NCI-H2227 (cell line): ENCODE data around the gene ZNF710.
"Not testable (repeated sequence)": the region's sequence is repeated elsewhere in the genome, so short reads cannot be mapped to it uniquely, and the experiment has no call there.

Experiments used
- DNase-seq: peaks from one replicate; lab custom pipeline; 2025; ENCODE audit not compliant: unreplicated experiment; lab: John Stamatoyannopoulos, UW

ZNF710 gene, protein sequence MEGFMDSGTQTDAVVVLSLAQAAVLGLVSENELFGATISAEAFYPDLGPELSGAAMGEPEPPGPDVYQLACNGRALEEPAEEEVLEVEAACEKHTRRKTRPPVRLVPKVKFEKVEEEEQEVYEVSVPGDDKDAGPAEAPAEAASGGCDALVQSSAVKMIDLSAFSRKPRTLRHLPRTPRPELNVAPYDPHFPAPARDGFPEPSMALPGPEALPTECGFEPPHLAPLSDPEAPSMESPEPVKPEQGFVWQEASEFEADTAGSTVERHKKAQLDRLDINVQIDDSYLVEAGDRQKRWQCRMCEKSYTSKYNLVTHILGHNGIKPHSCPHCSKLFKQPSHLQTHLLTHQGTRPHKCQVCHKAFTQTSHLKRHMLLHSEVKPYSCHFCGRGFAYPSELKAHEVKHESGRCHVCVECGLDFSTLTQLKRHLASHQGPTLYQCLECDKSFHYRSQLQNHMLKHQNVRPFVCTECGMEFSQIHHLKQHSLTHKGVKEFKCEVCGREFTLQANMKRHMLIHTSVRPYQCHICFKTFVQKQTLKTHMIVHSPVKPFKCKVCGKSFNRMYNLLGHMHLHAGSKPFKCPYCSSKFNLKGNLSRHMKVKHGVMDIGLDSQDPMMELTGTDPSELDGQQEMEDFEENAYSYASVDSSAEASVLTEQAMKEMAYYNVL

DNA sequence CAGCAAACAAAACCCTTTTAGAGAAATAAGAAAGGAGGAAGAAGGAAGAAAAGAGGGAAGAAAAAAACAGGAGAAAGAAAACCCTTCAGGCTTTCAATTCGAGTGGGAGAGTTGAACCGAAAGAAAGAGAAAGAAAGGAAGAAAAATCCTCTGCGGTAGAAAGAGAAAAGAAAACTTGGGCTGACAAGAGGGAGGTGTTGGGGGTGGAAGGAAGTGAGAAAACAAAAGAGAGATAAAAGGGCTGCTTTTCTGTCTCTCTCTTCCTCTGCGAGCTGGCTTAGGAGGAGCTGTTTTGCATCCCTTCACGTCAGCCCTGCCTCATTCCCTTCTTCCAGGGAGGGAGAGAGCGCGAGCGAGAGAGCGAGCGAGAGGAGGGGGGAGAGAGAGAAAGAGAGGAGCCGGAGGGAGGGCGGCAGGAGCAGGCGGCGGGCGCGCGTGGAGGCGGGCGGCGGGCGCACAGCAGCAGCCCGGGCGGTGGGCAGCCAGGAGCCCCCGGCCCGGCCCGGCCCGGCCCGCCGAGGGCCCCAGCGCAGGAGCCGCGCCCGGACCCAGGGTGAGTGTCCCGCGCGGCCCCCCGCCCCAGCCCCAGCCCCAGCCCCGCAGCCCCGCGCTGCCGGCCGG is at the start of gene ZNF710:
Gene ZNF710 (plus strand): TSS at position 263 of the 621 bp plus-strand sequence. CDS start 65,814 bp downstream, outside the sequence.
- DNase-seq: peak; percentile 56

DNA sequence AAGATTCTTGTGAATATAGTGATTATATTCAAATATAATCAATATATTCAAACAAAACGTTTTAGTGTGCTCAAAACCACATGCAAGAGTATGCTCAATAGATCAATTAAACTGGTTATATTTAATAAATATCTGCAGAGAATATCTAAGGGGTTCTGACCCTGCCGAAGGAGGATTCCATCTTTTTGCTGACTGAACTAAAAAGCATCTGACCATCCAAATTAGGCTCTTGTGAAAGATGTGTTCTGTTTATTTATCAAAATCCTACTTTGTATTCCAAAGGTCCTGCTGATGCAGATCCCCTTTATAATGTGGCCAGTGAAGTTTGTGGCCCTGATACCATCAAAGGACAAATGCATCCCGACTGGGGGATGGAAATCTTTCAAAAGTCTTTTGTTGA is 46.6 kb upstream of the ZNF710 start:
- no peak for DNase-seq

DNA sequence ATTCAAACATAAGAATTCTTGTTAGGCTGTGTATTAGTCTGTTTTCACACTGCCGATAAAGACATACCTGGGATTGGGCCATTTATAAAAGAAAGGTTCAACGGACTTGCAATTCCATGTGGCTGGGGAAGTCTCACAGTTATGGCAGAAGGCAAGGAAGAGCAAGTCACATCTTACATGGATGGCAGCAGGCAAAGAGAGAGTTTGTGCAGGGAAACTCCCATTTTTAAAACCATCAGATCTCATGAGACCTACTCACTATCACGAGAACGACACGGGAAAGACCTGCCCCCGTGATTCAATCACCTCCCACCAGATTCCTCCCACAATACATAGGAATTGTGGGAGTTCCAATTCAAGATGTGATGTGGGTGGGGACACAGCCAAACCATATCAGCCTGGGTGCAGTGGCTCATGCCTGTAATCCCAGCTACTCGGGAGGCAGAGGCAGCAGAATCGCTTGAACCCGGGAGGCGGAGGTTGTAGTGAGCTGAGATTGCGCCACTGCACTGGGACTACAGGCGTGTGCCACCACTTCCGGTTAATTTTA is 45.6 kb upstream of the ZNF710 start:
- not testable (repeated sequence) for DNase-seq

DNA sequence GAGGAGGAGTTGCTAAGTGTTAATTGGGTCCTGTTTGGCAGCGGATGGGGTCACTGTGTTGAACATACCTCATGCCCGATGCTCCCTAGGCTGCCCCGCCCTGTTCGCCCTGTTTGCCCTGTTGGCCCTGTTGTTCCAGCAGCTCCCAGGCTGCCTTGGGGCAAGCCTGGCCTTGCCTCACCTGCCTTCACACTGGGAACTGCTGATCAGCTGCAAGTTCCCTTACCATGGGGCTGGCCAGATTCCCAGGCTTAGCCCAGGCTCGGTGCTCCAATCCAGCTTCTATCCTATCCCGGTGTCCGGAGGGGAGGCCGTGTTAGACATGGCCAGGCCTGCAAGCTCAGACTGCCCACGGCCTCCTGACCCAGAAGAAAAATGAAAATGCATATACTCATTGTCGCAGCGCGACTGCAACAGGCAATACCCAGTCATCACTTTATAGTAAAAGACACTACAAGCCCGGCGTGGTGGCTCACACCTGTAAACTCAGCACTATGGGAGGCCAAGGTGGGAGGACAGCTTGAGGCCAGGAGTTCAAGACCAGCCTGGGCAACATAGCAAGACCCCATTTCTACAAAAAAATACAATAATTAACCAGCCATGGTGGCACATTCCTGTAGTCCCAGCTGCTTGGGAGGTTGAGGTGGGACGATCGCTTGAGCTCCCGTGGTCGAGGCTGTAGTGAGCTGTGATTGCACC is 42.9 kb upstream of the ZNF710 start:
- no peak for DNase-seq

DNA sequence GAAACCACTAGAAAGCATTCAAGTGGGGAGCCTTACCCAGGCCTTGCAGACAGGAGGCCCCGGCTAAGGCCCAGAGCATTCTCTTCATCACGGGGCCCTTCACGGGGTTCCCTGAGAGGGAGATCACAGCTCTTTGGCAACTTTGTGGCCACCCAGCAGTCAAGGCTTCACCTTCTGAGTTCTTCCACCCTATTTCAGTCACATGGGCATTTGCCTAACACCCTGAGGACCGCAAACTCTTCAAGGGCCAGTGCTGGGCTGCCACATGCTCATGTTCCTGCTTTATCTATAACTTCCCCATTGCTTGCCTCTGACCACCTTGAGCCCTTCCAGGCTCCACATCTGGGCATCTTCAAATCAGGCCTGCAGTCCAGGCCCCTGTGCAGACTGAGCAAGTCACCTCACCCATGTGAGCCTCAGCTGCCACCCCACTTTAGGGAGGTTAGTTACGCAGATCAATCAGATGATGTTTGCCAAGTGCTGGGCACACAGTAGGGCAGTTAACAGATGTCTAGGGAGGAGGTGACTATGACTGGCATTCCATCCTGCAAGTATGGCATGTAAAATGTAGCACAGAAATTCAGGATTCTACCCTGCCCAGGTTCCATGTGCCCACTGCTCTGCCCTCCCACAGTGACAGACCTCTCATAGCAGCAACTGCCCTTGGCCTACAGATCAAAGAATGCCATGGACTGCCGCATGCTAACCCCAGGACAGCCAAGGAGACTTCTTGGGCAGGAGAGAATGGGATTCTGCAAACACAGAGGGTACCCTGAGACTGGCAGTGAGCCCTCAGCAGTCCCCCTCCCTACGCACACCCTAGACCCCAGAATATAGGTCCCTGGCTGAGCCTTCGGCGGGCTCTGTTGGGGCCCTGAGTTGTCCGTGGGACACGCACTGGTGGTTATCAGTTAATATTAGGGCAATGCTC is 37.6 kb upstream of the ZNF710 start:
- DNase-seq: no peak

DNA sequence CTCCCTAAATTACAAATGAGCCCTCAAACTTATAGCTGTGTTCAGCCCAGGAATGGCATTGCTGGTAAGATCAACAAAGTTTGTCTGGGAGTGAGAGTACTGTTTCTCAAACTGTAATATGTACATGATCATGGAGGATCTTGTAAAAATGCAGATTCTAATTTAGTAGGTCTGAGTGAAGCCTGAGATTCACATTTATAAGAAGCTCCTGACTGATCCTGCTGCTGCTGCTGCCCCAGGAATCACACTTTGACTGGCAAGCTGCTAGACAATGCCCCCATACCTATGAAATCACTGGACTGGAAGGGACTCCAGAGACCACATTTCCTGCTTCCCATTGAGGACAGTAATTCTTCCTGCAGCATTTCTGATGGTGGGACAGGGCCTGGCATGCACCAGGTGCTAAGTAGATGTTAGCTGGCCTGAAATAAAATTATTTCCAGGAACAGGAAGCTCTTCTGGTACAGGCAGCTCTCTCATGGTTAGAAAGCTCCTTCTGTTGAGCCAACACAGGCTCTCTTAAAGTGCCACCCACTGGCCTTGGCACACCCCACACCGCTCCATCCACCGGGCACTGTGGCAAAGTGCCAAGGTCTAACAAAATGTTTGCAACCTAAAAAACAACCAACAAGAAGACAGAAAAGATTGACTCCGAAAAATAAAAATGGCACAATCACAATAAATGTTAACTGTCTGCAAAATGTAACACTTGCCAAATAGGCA is 36.7 kb upstream of the ZNF710 start:
- DNase-seq: no peak

DNA sequence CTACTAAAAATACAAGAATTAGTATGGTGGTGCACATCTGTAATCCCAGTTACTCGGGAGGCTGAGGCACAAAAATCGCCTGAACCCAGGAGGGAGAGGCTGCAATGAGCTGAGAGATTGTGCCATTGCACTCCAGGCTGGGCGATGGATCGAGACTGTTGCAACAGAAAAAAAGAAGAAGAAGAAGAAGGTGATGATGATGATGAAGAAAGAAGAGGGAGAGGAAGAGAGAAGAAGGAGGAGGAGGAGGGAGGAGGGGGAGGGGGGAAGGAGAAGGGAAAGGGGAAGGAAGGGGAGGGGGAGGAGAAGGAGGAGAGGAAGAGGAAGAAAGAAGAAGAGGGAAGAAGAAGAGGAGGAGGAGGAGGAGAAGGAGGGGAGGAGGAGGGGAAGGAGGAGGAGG is 33.2 kb upstream of the ZNF710 start:
- no peak for DNase-seq

DNA sequence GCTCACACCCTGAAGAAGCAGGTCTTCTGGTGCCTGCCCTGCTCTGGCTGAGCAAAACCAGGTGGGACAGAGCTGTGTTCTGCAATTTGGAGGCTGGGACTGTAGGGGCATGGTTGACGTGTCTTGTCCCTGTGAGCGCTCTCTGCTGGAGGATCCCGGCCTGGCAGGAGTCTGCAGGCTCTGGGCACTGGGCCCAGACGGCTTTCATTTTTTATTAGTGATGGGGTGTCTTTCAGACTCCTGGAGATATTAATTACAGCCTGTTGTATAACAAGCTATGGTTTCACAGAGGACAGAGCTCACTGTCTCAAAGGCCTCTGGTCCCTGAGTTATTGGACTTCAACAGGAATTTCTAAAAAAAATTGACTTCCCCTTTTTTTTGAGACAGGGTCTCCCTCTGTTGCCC is 29.5 kb upstream of the ZNF710 start:
- DNase-seq: peak; percentile 50

GRCh38 chr15:89972085-89972484 is 29.0 kb upstream of the ZNF710 start:
- no peak for DNase-seq

DNA sequence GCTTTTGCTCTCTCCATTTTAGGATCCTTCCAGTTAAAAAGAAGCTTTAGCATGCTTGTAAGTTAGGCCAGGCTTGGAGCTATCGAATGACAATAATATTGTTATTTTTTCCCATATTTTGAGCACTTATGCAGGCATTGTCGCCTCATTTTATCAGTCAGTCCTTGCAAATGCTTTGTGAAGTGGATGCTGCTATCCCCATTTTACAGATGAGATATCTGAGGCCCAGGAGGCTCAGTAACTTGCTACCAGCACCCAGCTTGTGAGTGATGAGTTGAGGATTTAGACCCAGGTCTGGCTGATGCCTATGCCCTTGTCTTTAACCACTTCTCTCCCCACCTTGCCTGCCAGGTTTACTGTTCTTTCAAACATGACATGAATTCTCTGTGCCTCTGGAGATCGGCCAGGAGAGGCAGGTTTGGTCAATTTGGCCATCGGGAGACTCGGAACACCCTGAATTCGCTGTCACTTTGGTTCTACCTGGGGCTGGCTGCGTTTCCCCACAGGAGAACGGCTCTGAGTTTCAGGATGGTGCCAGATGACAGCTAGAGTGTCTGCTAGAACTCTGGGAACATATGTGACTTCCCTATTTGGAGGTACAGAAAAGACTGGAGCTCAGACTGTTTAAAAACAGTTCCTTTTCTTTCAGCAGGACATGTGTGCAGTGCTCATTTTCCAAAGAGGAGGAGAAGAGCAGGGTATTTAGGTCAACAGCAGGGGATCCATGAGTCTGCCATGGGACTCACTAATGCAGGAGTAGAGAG is 25.5 kb upstream of the ZNF710 start:
- DNase-seq: no peak

DNA sequence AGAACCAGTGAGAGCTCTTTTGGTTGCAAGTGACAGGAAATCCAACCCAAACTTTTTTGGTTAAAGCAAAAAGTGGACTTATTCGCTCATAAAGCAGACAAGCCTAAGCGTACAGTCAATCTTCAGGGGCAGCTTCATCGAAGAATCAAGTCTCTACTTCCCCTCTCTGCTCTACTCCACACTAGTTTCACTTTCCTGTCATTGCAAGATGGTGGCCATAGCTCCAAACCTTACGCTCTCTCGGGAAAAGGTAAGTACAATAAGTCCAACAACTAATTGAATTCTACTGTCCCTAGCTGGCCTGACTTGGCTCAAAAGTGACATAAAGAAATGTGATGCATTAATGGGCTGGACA is 24.9 kb upstream of the ZNF710 start:
- DNase-seq: no peak

GRCh38 chr15:89977836-89978235 is 23.3 kb upstream of the ZNF710 start:
- DNase-seq: not testable (repeated sequence)

DNA sequence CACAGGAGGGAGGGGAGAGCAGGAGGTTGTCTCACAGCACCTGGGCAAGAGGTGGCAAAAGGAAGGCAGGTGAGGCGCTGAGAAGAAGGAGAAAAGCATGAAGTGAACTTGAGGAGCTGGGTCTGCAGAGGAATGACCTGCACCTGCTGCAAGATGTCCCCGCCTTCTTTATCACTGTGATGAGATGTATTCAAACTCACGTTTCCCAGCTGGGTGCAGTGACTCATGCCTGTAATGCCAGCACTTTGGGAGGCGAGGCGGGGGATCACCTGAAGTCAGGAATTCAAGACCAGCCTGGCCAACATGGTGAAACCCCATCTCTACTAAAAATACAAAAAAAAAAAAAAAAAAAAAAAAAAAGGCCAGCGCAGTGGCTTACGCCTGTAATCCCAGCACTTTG is 22.2 kb upstream of the ZNF710 start:
- no peak for DNase-seq

GRCh38 chr15:89980896-89981295 is 20.2 kb upstream of the ZNF710 start:
- DNase-seq: no peak

- DNase-seq: no peak
Observed at GRCh38 chr15:89982315-89983055, 18.6 kb upstream of the ZNF710 start.

DNA sequence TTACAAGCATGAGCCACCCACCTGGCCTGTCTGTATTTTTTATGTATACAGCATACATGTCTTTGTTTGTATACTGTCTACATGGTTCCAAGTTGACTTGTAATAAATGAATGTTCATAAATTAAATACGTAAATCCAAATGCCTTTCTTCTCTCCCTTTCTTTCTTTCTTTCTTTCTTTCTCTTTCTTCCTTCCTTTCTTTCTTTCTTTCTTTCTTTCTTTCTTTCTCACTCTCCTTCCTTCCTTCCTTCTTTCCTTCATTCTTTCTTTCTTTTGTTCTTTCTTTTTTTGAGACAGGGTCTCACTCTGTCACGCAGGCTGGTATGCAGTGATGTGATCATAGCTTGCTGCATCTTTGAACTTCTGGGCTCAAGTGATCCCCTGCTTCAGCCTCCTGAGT is 17.1 kb upstream of the ZNF710 start:
- no peak for DNase-seq

GRCh38 chr15:89984421-89985010 is 16.6 kb upstream of the ZNF710 start:
- no peak for DNase-seq

GRCh38 chr15:89985111-89985510 is 16.0 kb upstream of the ZNF710 start:
- no peak for DNase-seq
